Testis (tissue), 3 donors: Measurements from ENCODE around the gene CAMP. TPM values are rescaled to one million over a fixed set of nuclear protein-coding genes. Genes with fewer than 3 reads are reported as not detected.

Experiments
- DNase-seq: peaks from one replicate; pipeline ENCODE4 v3.0.0-alpha.2; 2019
- H3K27ac ChIP-seq, 2 donors: fragments of 200-600 bp; sonication (generic); one replicate each; pipeline ENCODE4 v1.5.1; 2019
- H3K27me3 ChIP-seq: fragments of 200-600 bp; sonication (generic); one replicate; pipeline ENCODE4 v1.5.1; 2019
- H3K36me3 ChIP-seq: fragments of 200-600 bp; sonication (generic); one replicate; pipeline ENCODE4 v1.5.1; 2017; ENCODE audit warnings: low read depth; ENCODE audit errors: missing control alignments
- H3K4me1 ChIP-seq: fragments of 200-600 bp; sonication (generic); one replicate; pipeline ENCODE4 v1.5.1; 2019
- H3K4me3 ChIP-seq, 2 donors: fragments of 200-600 bp; sonication (generic); one replicate each; pipeline ENCODE4 v1.5.1; 2017 to 2019
- H3K9me3 ChIP-seq: fragments of 200-600 bp; sonication (generic); one replicate; pipeline ENCODE4 v1.5.1; 2017
- POLR2A ChIP-seq: fragments of 450-650 bp; IDR thresholded peaks from one replicate; pipeline ENCODE4 v1.6.1; 2017; ENCODE audit warnings: antibody characterized with exemption, mild to moderate bottlenecking, moderate library complexity
- WGBS, 2 donors: methylation state at CpG; one replicate each; pipeline ENCODE4 v1.1.5; 2018; 5-methylcytosine and 5-hydroxymethylcytosine counted together
- intact Hi-C: fragments of 100-400 bp; cut with DNase I; formaldehyde crosslinking; loops from one replicate; pipeline ENCODE4 v1.15.1; 2023; ENCODE audit warnings: low total_unique reads
- polyA plus RNA-seq: library from polyadenylated mRNA; stranded (reverse); fragments of 350-450 nt; fragmentation: Illumina TruSeq; extraction: RNeasy Lipid Tissue Mini Kit (QIAGEN cat#74804); gene quantifications from one replicate; pipeline ENCODE4 v1.2.3, GENCODE V29; 2014; ENCODE audit warnings: low read depth, low replicate concordance; ENCODE audit not compliant: insufficient read depth
- total RNA-seq, 2 donors: library from RNA; depleted of rRNA; stranded (reverse); fragments of >200 nt; gene quantifications; one replicate each; pipeline ENCODE4 v1.2.3, GENCODE V29; 2016
- TF ChIP-seq, protein P1 (sequence below), 3 experiments: fragments of 450-650 bp in 2 of 3; fragments of 200-600 bp in 1 of 3; sonication (generic) in 1 of 3; IDR thresholded peaks; one replicate each; pipeline ENCODE4 v1.5.1; 2016 to 2019; ENCODE audit warnings: antibody characterized with exemption in 3 of 3, mild to moderate bottlenecking in 2 of 3, moderate library complexity in 1 of 3

The CAMP gene
- total and polyA plus RNA-seq, 3 donors from 2014 or later, result 1.4 to 2.8 (median 1.7) TPM

DNA sequence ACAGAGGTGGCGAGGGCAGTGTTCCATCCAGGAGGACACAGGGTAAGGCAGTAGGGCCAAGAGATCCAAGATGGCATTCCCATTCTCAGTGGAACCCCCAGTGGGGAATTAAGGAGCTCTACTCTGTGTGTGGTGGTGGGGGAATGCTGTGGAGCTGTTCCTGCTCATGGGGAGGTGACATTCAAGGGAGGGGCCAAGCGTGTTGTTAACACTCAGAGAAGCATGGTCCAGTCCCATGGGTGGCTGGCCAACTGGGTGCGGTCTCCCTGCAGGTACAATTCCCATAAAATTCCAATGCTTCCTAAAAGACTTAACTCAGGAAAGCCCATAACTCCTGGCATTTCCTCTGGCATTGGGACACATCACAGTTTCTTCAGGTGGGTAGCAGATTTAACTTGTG lies 2.3 kb downstream of the CAMP start:
- WGBS, 2 donors, result 92 to 95% methylated on average over 2 to 3 of the region's 3 CpGs
- Histone ChIP-seq H3K27me3 (no peaks in the 10 kb centered on the region), H3K9me3 (no peaks in the 10 kb centered on the region), H3K4me1 (no peaks in the 10 kb centered on the region), H3K36me3 (no peaks in the 10 kb centered on the region), H3K27ac (no peak overlapping the region), H3K4me3 (no peak overlapping the region)
- DNase-seq, result no peak
- intact Hi-C loops, result no loop called here
- no peak for TF ChIP-seq POLR2A
- TF ChIP-seq, protein P1, sequence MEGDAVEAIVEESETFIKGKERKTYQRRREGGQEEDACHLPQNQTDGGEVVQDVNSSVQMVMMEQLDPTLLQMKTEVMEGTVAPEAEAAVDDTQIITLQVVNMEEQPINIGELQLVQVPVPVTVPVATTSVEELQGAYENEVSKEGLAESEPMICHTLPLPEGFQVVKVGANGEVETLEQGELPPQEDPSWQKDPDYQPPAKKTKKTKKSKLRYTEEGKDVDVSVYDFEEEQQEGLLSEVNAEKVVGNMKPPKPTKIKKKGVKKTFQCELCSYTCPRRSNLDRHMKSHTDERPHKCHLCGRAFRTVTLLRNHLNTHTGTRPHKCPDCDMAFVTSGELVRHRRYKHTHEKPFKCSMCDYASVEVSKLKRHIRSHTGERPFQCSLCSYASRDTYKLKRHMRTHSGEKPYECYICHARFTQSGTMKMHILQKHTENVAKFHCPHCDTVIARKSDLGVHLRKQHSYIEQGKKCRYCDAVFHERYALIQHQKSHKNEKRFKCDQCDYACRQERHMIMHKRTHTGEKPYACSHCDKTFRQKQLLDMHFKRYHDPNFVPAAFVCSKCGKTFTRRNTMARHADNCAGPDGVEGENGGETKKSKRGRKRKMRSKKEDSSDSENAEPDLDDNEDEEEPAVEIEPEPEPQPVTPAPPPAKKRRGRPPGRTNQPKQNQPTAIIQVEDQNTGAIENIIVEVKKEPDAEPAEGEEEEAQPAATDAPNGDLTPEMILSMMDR (IDR thresholded peaks at IDR 0.05), result no peak

DNA sequence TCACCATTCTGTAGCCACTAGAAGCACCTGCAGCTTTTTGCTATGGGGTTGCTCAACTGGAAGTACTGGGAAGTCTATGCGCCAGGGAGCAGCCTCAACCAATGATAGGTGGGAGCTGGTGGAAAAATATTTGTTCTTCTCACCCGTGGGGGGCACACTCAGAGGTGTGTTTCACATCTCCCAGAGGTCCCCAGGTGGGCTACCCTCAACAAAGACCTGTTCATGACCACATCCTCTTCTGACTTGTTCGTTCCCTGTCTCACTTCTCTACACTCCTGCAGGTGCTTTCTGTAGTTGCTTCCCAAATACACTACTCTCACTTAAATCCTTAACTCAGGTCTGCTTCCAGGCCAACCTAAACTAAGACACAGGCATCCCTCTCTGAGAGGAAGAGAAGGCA lies 3.6 kb downstream of the CAMP start:
- intact Hi-C loops, result no loop called here
- Histone ChIP-seq H3K36me3 (no peaks in the 10 kb centered on the region), H3K4me1 (peaks cover 6% of the 10 kb centered on the region), H3K9me3 (no peaks in the 10 kb centered on the region), H3K27me3 (no peaks in the 10 kb centered on the region), H3K27ac (no peak overlapping the region), H3K4me3 (no peak overlapping the region)
- TF ChIP-seq, protein P1 (IDR thresholded peaks at IDR 0.05), result no peak
- TF ChIP-seq POLR2A, result no peak
- no peak for DNase-seq
- 50 to 61% methylated on average over 3 of the region's 3 CpGs for WGBS, 2 donors

DNA sequence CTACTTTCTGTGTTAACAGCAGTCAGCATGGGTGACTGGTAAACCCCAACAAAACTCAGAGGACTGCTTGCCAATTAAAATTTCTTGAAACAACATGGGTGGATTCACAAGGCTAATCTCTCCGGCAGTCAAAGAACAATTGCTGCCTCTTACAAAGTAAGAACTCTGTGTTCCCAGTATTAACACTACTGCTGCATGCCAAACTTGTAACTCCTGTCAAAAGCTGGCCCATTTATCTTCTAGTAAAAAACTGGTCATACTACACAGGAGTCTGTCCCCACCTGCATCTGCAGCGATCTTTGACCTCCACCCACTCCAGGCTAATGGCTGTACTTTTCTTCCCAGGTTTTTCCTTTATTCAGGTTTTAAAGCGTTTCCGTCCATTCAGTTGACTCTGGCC lies 8.9 kb downstream of the CAMP start:
- Histone ChIP-seq H3K27ac (peak overlapping the region; percentile 10 to 65), H3K4me3 (no peak overlapping the region), H3K9me3 (no peaks in the 10 kb centered on the region), H3K36me3 (no peaks in the 10 kb centered on the region), H3K27me3 (no peaks in the 10 kb centered on the region), H3K4me1 (peaks cover 37% of the 10 kb centered on the region)
- intact Hi-C loops, result no loop called here
- DNase-seq, result peak; percentile 42
- 38 to 61% methylated on average over 4 of the region's 4 CpGs for WGBS, 2 donors
- TF ChIP-seq POLR2A, result no peak
- TF ChIP-seq, protein P1 (IDR thresholded peaks at IDR 0.05), result no peak

DNA sequence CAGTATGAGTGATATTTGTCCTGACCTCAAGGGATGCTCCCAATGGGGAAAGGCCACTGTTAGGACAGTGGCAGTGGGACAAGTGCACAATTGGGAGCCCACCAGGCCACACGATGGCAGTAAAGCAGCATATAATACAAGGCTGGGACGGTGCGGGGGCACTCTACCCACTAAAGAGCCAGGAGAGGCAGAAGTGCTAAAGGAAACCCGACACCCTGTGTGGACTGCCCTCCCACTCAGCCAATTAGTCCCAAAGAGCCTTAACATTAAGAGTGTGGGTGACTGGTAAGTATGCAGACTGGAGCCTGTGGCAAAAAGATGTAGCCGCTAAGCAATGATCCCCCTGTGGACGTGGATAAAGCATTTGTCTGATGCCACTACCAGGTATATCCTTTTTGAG lies 9.4 kb downstream of the CAMP start:
- Histone ChIP-seq H3K27me3 (no peaks in the 10 kb centered on the region), H3K9me3 (no peaks in the 10 kb centered on the region), H3K36me3 (no peaks in the 10 kb centered on the region), H3K4me3 (no peak overlapping the region), H3K27ac (peak overlapping the region; percentile 10 to 65), H3K4me1 (peaks cover 41% of the 10 kb centered on the region)
- WGBS, 2 donors, result 35 to 52% methylated on average over 6 of the region's 6 CpGs
- TF ChIP-seq, protein P1 (IDR thresholded peaks at IDR 0.05), result peak; percentile 42 to 47 (median 46)
- TF ChIP-seq POLR2A, result no peak
- DNase-seq, result peak; percentile 89
- intact Hi-C loops, result no loop called here

DNA sequence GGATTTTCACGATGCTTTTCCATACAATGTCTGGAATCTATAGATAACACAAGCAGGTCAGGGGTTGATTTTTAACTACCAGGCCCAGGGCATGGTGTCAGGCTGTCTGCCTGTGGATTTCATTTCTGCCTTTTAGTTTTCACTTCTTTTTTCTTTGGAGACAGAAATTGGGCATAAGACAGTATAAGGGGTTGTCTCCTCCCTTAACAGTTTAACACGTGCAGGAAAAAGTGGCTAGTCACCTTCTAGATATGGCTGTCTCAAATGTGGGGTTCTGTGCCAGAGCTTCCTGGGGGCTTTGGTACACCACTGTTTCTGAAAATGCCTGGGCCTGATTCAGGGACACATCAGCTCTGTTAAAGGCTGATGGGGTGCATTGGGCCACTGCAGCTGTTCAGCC lies 10.2 kb downstream of the CAMP start:
- intact Hi-C loops, result no loop called here
- H3K9me3 ChIP-seq, result no peaks in the 10 kb centered on the region
- peaks cover 41% of the 10 kb centered on the region for H3K4me1 ChIP-seq
- no peak overlapping the region for H3K4me3 ChIP-seq
- H3K27me3 ChIP-seq, result no peaks in the 10 kb centered on the region
- TF ChIP-seq, protein P1 (IDR thresholded peaks at IDR 0.05), result no peak
- TF ChIP-seq POLR2A, result no peak
- 75 to 92% methylated on average over 2 of the region's 2 CpGs for WGBS, 2 donors
- H3K36me3 ChIP-seq, result no peaks in the 10 kb centered on the region
- DNase-seq, result no peak
- H3K27ac ChIP-seq, result no peak overlapping the region
